Measurements from ENCODE around the gene AGBL2. TPM values are rescaled to one million over a fixed set of nuclear protein-coding genes. Genes with fewer than 3 reads are reported as not detected.
"Not testable (repeated sequence)": the region's sequence is repeated elsewhere in the genome, so short reads cannot be mapped to it uniquely, and the experiment has no call there.

Gene AGBL2
- total RNA-seq, 2 donors from 2014 or later: 0.95 TPM; not detected in 1

DNA sequence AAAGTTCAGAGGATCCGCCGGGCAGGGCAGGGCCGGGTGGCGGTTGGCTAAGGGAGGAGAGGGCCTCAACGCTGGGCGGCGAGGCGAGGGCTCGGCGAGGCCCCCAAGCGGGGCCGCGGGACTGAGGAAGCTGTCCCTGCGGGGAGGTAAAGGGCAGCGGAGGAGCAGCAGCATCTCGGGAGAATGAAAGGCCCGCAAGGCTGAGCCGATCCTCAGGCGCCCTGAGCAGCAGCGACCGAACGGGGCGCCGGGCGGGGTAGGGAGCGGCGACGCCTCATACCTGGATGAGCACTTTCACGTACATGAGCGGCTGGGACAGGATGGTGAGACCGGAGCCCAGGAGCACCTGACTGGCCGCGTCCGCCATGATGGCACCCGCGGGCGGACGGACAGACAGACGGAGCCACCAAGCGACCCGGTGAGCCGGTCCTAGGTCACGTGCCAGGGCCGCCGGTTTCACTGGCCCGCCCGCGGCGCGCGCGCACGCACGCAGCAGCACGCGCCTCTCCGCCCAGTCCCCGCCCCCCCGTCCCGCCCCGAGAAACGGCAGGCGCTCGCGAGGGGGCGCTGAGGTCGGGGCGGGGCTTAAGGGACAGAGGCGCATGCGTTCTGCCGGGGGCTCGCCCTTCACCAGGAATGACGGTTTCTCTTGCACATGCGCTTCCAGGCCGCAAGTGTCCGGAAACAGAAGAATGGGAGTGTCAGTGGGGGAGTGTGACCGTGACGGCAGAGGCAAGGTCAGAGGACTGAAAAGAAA, 72.9 kb downstream of the AGBL2 start, which contains the start of gene MTCH2:
Gene MTCH2, minus strand, starts transcription at position 461 of the 757 bp plus-strand sequence. Its CDS starts 94 bp downstream, at position 367.
- peaks cover 4% of the 10 kb centered on the region for H3K36me3 ChIP-seq
- peaks cover 14 to 26% of the 10 kb centered on the region in 2 donors for H3K4me1 ChIP-seq (ENCODE audit: control insufficient read depth in 1 of 2, low read depth in 2 of 2)
- peak within 1 kb of the TSS; percentile 82 to 91 for H3K27ac ChIP-seq
- peak within 1 kb of the TSS; percentile 91 for H3K4me3 ChIP-seq
- TF ChIP-seq, protein P1, sequence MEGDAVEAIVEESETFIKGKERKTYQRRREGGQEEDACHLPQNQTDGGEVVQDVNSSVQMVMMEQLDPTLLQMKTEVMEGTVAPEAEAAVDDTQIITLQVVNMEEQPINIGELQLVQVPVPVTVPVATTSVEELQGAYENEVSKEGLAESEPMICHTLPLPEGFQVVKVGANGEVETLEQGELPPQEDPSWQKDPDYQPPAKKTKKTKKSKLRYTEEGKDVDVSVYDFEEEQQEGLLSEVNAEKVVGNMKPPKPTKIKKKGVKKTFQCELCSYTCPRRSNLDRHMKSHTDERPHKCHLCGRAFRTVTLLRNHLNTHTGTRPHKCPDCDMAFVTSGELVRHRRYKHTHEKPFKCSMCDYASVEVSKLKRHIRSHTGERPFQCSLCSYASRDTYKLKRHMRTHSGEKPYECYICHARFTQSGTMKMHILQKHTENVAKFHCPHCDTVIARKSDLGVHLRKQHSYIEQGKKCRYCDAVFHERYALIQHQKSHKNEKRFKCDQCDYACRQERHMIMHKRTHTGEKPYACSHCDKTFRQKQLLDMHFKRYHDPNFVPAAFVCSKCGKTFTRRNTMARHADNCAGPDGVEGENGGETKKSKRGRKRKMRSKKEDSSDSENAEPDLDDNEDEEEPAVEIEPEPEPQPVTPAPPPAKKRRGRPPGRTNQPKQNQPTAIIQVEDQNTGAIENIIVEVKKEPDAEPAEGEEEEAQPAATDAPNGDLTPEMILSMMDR (IDR thresholded peaks at IDR 0.05): no peak
- peak; percentile 95 for ATAC-seq (ENCODE audit: insufficient number of reproducible peaks, low FRiP score, low read depth)
- H3K9me3 ChIP-seq: no peaks in the 10 kb centered on the region
- H3K27me3 ChIP-seq (replicated peaks; ENCODE audit: insufficient read depth): no peaks in the 10 kb centered on the region
- DNase-seq (ENCODE audit: low spot score): peak; percentile 83

DNA sequence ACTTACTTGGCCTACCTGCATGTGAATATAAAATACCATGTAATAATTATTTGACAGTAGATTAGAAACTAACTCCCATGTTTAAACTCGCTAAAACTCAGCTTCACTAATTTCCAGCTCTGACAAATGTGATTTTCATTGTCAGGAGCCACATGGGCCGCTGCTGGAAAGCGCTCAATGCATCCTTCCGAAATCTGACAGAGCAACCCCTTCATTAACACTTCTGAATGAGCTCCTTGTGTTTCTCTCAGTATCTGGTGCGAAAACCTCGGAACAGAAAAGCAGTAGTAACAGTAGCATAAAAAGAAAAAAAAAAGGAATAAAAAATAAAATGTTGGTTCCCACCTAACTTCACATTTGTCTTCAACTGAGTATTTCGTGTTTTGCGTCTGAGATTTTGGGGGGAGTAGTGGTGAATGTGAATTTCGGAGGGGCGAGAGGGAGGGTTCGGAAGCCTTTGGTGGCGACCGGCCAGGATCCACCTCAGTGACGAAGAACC, 73.5 kb downstream of the AGBL2 start:
- no peak for DNase-seq (ENCODE audit: low spot score)
- Histone ChIP-seq H3K9me3 (no peaks in the 10 kb centered on the region), H3K27me3 (replicated peaks; ENCODE audit: insufficient read depth) (no peaks in the 10 kb centered on the region), H3K27ac (peak overlapping the region; percentile 82 to 91), H3K4me3 (peak overlapping the region; percentile 91), H3K36me3 (peaks cover 4% of the 10 kb centered on the region), H3K4me1 (ENCODE audit: control insufficient read depth in 1 of 2, low read depth in 2 of 2) (peaks cover 14 to 26% of the 10 kb centered on the region in 2 donors)
- TF ChIP-seq, protein P1 (IDR thresholded peaks at IDR 0.05): no peak
- ATAC-seq (ENCODE audit: insufficient number of reproducible peaks, low FRiP score, low read depth): peak; percentile 4

DNA sequence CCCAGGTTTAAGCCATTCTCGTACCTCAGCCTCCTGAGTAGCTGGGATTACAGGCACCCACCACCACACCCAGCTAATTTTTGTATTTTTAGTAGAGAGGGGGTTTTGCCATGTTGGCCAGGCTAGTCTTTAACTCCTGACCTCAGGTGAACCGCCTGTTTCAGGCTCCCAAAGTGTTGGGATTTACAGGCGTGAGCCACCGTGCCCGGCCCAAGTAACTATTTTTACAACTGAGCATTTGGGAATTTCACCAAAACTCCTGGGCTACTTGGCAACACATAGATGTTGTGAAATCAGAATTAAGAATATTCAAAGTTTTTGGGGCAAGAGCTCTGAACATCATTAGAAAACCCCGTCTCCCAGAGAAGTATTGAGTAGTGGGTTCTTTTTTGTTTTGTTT, 74.7 kb downstream of the AGBL2 start:
- H3K9me3 ChIP-seq; DNase-seq (ENCODE audit: low spot score); ATAC-seq (ENCODE audit: insufficient number of reproducible peaks, low FRiP score, low read depth); H3K36me3 ChIP-seq; H3K4me3 ChIP-seq; H3K27me3 ChIP-seq (replicated peaks; ENCODE audit: insufficient read depth): not testable (repeated sequence)
- peak overlapping the region in 1 of 2 donors; percentile 2 for H3K27ac ChIP-seq
- peaks cover 14 to 26% of the 10 kb centered on the region in 2 donors for H3K4me1 ChIP-seq (ENCODE audit: control insufficient read depth in 1 of 2, low read depth in 2 of 2)

DNA sequence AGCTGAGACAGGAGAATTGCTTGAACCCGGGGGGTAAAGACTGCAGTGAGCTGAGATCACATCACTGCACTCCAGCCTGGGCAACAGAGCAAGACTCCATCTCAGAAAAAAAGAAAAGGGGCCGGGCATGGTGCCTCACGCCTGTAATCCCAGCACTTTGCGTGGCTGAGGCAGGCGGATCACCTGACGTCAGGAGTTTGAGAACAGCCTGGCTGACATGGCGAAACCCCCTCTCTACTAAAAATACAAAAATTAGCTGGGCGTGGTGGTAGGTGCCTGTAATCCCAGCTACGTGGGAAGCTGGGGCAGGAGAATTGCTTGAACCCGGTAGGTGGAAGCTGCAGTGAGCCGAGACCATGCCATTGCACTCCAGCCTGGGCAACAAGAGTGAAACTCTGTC, 78.8 kb downstream of the AGBL2 start:
- H3K27ac ChIP-seq; H3K4me3 ChIP-seq; DNase-seq (ENCODE audit: low spot score); ATAC-seq (ENCODE audit: insufficient number of reproducible peaks, low FRiP score, low read depth); H3K27me3 ChIP-seq (replicated peaks; ENCODE audit: insufficient read depth); H3K9me3 ChIP-seq: not testable (repeated sequence)
- H3K4me1 ChIP-seq (ENCODE audit: control insufficient read depth in 1 of 2, low read depth in 2 of 2): peaks cover 9 to 16% of the 10 kb centered on the region in 2 donors
- H3K36me3 ChIP-seq: peaks cover 30% of the 10 kb centered on the region

DNA sequence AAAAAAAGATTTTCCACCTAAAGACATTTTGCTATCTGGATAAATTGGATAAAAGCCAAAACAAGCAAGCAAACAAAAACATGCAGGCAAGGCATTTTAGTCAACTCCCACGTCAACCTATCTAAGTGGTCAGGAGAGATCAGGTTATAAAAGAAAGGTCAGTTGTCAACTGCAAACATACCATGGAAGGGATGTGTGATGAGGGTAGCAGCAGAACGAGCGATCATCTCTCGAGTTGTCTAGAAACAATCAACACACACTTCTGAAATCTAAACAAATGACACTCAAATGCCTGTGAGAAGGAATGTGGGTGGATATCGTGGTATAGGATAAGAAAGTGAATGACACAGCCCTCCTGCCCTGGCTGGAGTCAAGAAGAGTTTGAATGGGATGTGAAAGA, 83.7 kb downstream of the AGBL2 start:
- Histone ChIP-seq H3K4me3 (no peak overlapping the region), H3K27ac (no peak overlapping the region), H3K4me1 (ENCODE audit: control insufficient read depth in 1 of 2, low read depth in 2 of 2) (no peaks in the 10 kb centered on the region), H3K27me3 (replicated peaks; ENCODE audit: insufficient read depth) (no peaks in the 10 kb centered on the region), H3K36me3 (peaks cover 56% of the 10 kb centered on the region), H3K9me3 (no peaks in the 10 kb centered on the region)
- TF ChIP-seq, protein P1 (IDR thresholded peaks at IDR 0.05): no peak
- DNase-seq (ENCODE audit: low spot score) (no peak), ATAC-seq (ENCODE audit: insufficient number of reproducible peaks, low FRiP score, low read depth) (no peak)

DNA sequence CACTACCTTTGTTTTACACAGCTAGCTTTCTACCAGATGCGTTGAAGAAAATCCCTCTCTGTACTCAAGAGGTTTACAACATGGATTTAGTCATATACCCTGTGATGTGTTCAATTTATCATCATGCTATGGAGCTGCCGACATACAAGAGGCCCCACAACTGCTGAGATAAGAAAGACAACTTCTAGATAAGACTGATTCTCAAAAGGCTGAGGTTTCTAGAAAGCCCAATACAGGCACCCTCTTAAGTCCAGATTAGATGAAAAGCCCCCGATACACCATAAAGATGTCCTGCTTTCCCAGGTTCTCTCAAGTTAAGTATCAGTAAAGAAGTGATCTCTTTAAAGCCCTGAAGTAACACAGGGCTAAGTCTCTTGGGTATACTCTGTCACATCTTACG, 87.1 kb downstream of the AGBL2 start:
- ATAC-seq (ENCODE audit: insufficient number of reproducible peaks, low FRiP score, low read depth) (no peak), DNase-seq (ENCODE audit: low spot score) (no peak)
- no peaks in the 10 kb centered on the region for H3K4me1 ChIP-seq (ENCODE audit: control insufficient read depth in 1 of 2, low read depth in 2 of 2)
- TF ChIP-seq, protein P1 (IDR thresholded peaks at IDR 0.05): no peak
- no peaks in the 10 kb centered on the region for H3K9me3 ChIP-seq
- H3K4me3 ChIP-seq: no peak overlapping the region
- H3K36me3 ChIP-seq: peaks cover 52% of the 10 kb centered on the region
- no peaks in the 10 kb centered on the region for H3K27me3 ChIP-seq (replicated peaks; ENCODE audit: insufficient read depth)
- no peak overlapping the region for H3K27ac ChIP-seq
